ENCODE results near the gene CYFIP1. TPM values are rescaled to one million over a fixed set of nuclear protein-coding genes. Genes with fewer than 3 reads are reported as not detected.

Gene CYFIP1
- total and polyA plus RNA-seq, 4 experiments from 2014 or later, result 10.8 to 21.5 (median 16.5) TPM

GRCh38 chr15:22903427-22903826 is 76.7 kb downstream of the CYFIP1 start:
- no peaks in the 10 kb centered on the region for H3K36me3 ChIP-seq (ENCODE audit: insufficient read depth, low read length)
- no peak for DNase-seq
- no peak overlapping the region for H3K27ac Mint-ChIP-seq
- no peak overlapping the region for H3K4me3 Mint-ChIP-seq
- no peaks in the 10 kb centered on the region for H3K9me3 ChIP-seq (ENCODE audit: control insufficient read depth in 1 of 2, low read length in 2 of 2)
- POLR2A ChIA-PET (ENCODE audit: partially characterized antibody), result no interaction called here
- H3K4me1 Mint-ChIP-seq, result no peaks in the 10 kb centered on the region
- H3K27ac ChIP-seq (ENCODE audit: low read depth, low read length), result no peak overlapping the region
- intact Hi-C loops (cut with micrococcal nuclease), result no loop called here
- H3K4me1 ChIP-seq (ENCODE audit: insufficient read depth, low read length), result no peaks in the 10 kb centered on the region
- peaks cover 20 to 24% of the 10 kb centered on the region in 2 donors for H3K36me3 Mint-ChIP-seq
- CTCF ChIA-PET (ENCODE audit: partially characterized antibody), result no interaction called here
- no peak overlapping the region for H3K4me3 ChIP-seq (ENCODE audit: low read length in 2 of 2)
- H3K27me3 Mint-ChIP-seq, result no peaks in the 10 kb centered on the region
- no peaks in the 10 kb centered on the region for H3K27me3 ChIP-seq (ENCODE audit: insufficient read depth, low read length)
- no peaks in the 10 kb centered on the region for H3K9me3 Mint-ChIP-seq

GRCh38 chr15:22902981-22903380 is 77.2 kb downstream of the CYFIP1 start:
- H3K27ac ChIP-seq (ENCODE audit: low read depth, low read length), result no peak overlapping the region
- no peak overlapping the region for H3K4me3 Mint-ChIP-seq
- H3K9me3 ChIP-seq (ENCODE audit: control insufficient read depth in 1 of 2, low read length in 2 of 2), result no peaks in the 10 kb centered on the region
- H3K9me3 Mint-ChIP-seq, result no peaks in the 10 kb centered on the region
- no peaks in the 10 kb centered on the region for H3K4me1 ChIP-seq (ENCODE audit: insufficient read depth, low read length)
- ChIA-PET POLR2A (ENCODE audit: partially characterized antibody) (no interaction called here), CTCF (ENCODE audit: partially characterized antibody) (no interaction called here)
- H3K27me3 Mint-ChIP-seq, result no peaks in the 10 kb centered on the region
- no peak for DNase-seq
- H3K27me3 ChIP-seq (ENCODE audit: insufficient read depth, low read length), result no peaks in the 10 kb centered on the region
- H3K4me1 Mint-ChIP-seq, result no peaks in the 10 kb centered on the region
- H3K27ac Mint-ChIP-seq, result no peak overlapping the region
- intact Hi-C loops (cut with micrococcal nuclease), result no loop called here
- no peaks in the 10 kb centered on the region for H3K36me3 ChIP-seq (ENCODE audit: insufficient read depth, low read length)
- peaks cover 17 to 21% of the 10 kb centered on the region in 2 donors for H3K36me3 Mint-ChIP-seq
- H3K4me3 ChIP-seq (ENCODE audit: low read length in 2 of 2), result no peak overlapping the region

- ChIA-PET POLR2A (ENCODE audit: partially characterized antibody) (no interaction called here), CTCF (ENCODE audit: partially characterized antibody) (no interaction called here)
- no peak overlapping the region for H3K4me3 Mint-ChIP-seq
- Histone ChIP-seq H3K27me3 (ENCODE audit: insufficient read depth, low read length) (no peaks in the 10 kb centered on the region), H3K4me1 (ENCODE audit: insufficient read depth, low read length) (no peaks in the 10 kb centered on the region), H3K9me3 (ENCODE audit: control insufficient read depth in 1 of 2, low read length in 2 of 2) (no peaks in the 10 kb centered on the region), H3K27ac (ENCODE audit: low read depth, low read length) (no peak overlapping the region), H3K4me3 (ENCODE audit: low read length in 2 of 2) (no peak overlapping the region), H3K36me3 (ENCODE audit: insufficient read depth, low read length) (no peaks in the 10 kb centered on the region)
- no peaks in the 10 kb centered on the region for H3K9me3 Mint-ChIP-seq
- intact Hi-C loops (cut with micrococcal nuclease), result no loop called here
- H3K36me3 Mint-ChIP-seq, result peaks cover 15 to 20% of the 10 kb centered on the region in 2 donors
- no peak for DNase-seq
- no peaks in the 10 kb centered on the region for H3K4me1 Mint-ChIP-seq
- no peak overlapping the region for H3K27ac Mint-ChIP-seq
- H3K27me3 Mint-ChIP-seq, result no peaks in the 10 kb centered on the region
Observed at GRCh38 chr15:22902578-22902977, 77.6 kb downstream of the CYFIP1 start.

GRCh38 chr15:22902046-22902445 is 78.1 kb downstream of the CYFIP1 start:
- Mint-ChIP-seq H3K9me3 (no peaks in the 10 kb centered on the region), H3K4me3 (no peak overlapping the region), H3K27me3 (no peaks in the 10 kb centered on the region), H3K27ac (no peak overlapping the region), H3K4me1 (no peaks in the 10 kb centered on the region), H3K36me3 (peaks cover 15 to 24% of the 10 kb centered on the region in 2 donors)
- CTCF ChIA-PET (ENCODE audit: partially characterized antibody), result no interaction called here
- DNase-seq, result no peak
- Histone ChIP-seq H3K4me3 (ENCODE audit: low read length in 2 of 2) (no peak overlapping the region), H3K4me1 (ENCODE audit: insufficient read depth, low read length) (no peaks in the 10 kb centered on the region), H3K27ac (ENCODE audit: low read depth, low read length) (no peak overlapping the region), H3K27me3 (ENCODE audit: insufficient read depth, low read length) (no peaks in the 10 kb centered on the region), H3K36me3 (ENCODE audit: insufficient read depth, low read length) (no peaks in the 10 kb centered on the region), H3K9me3 (ENCODE audit: control insufficient read depth in 1 of 2, low read length in 2 of 2) (no peaks in the 10 kb centered on the region)
- POLR2A ChIA-PET (ENCODE audit: partially characterized antibody), result no interaction called here
- intact Hi-C loops (cut with micrococcal nuclease), result no loop called here

- Mint-ChIP-seq H3K27ac (no peak overlapping the region), H3K4me1 (no peaks in the 10 kb centered on the region), H3K27me3 (no peaks in the 10 kb centered on the region), H3K36me3 (peaks cover 17 to 36% of the 10 kb centered on the region in 2 donors), H3K4me3 (no peak overlapping the region), H3K9me3 (no peaks in the 10 kb centered on the region)
- intact Hi-C loops (cut with micrococcal nuclease), result no loop called here
- Histone ChIP-seq H3K27me3 (ENCODE audit: insufficient read depth, low read length) (no peaks in the 10 kb centered on the region), H3K36me3 (ENCODE audit: insufficient read depth, low read length) (no peaks in the 10 kb centered on the region), H3K4me1 (ENCODE audit: insufficient read depth, low read length) (no peaks in the 10 kb centered on the region), H3K4me3 (ENCODE audit: low read length in 2 of 2) (no peak overlapping the region), H3K9me3 (ENCODE audit: control insufficient read depth in 1 of 2, low read length in 2 of 2) (no peaks in the 10 kb centered on the region), H3K27ac (ENCODE audit: low read depth, low read length) (no peak overlapping the region)
- POLR2A ChIA-PET (ENCODE audit: partially characterized antibody), result no interaction called here
- CTCF ChIA-PET (ENCODE audit: partially characterized antibody), result no interaction called here
- DNase-seq, result no peak
Observed at GRCh38 chr15:22895465-22896190, 84.5 kb downstream of the CYFIP1 start.

- no peaks in the 10 kb centered on the region for H3K4me1 Mint-ChIP-seq
- H3K4me3 Mint-ChIP-seq, result no peak overlapping the region
- ChIA-PET POLR2A (ENCODE audit: partially characterized antibody) (no interaction called here), CTCF (ENCODE audit: partially characterized antibody) (no interaction called here)
- no peak for DNase-seq
- no peaks in the 10 kb centered on the region for H3K4me1 ChIP-seq (ENCODE audit: insufficient read depth, low read length)
- intact Hi-C loops (cut with micrococcal nuclease), result no loop called here
- no peak overlapping the region for H3K27ac ChIP-seq (ENCODE audit: low read depth, low read length)
- no peak overlapping the region for H3K27ac Mint-ChIP-seq
- no peaks in the 10 kb centered on the region for H3K9me3 ChIP-seq (ENCODE audit: control insufficient read depth in 1 of 2, low read length in 2 of 2)
- no peak overlapping the region for H3K4me3 ChIP-seq (ENCODE audit: low read length in 2 of 2)
- no peaks in the 10 kb centered on the region for H3K36me3 ChIP-seq (ENCODE audit: insufficient read depth, low read length)
- no peaks in the 10 kb centered on the region for H3K9me3 Mint-ChIP-seq
- no peaks in the 10 kb centered on the region for H3K27me3 Mint-ChIP-seq
- H3K27me3 ChIP-seq (ENCODE audit: insufficient read depth, low read length), result no peaks in the 10 kb centered on the region
- H3K36me3 Mint-ChIP-seq, result peaks cover 17 to 27% of the 10 kb centered on the region in 2 donors
Observed at GRCh38 chr15:22893881-22894280, 86.3 kb downstream of the CYFIP1 start.

- Mint-ChIP-seq H3K4me3 (no peak overlapping the region), H3K36me3 (peaks cover 17 to 27% of the 10 kb centered on the region in 2 donors), H3K4me1 (no peaks in the 10 kb centered on the region), H3K27ac (peak overlapping the region in 1 of 7 donors; percentile 27), H3K9me3 (no peaks in the 10 kb centered on the region), H3K27me3 (no peaks in the 10 kb centered on the region)
- intact Hi-C loops (cut with micrococcal nuclease), result no loop called here
- H3K4me1 ChIP-seq (ENCODE audit: insufficient read depth, low read length), result no peaks in the 10 kb centered on the region
- no peaks in the 10 kb centered on the region for H3K27me3 ChIP-seq (ENCODE audit: insufficient read depth, low read length)
- ChIA-PET CTCF (ENCODE audit: partially characterized antibody) (no interaction called here), POLR2A (ENCODE audit: partially characterized antibody) (no interaction called here)
- DNase-seq, result no peak
- no peak overlapping the region for H3K4me3 ChIP-seq (ENCODE audit: low read length in 2 of 2)
- no peak overlapping the region for H3K27ac ChIP-seq (ENCODE audit: low read depth, low read length)
- no peaks in the 10 kb centered on the region for H3K36me3 ChIP-seq (ENCODE audit: insufficient read depth, low read length)
- no peaks in the 10 kb centered on the region for H3K9me3 ChIP-seq (ENCODE audit: control insufficient read depth in 1 of 2, low read length in 2 of 2)
Observed at GRCh38 chr15:22893081-22893480, 87.1 kb downstream of the CYFIP1 start.

- Histone ChIP-seq H3K27me3 (ENCODE audit: insufficient read depth, low read length) (no peaks in the 10 kb centered on the region), H3K27ac (ENCODE audit: low read depth, low read length) (no peak overlapping the region), H3K4me3 (ENCODE audit: low read length in 2 of 2) (no peak overlapping the region), H3K4me1 (ENCODE audit: insufficient read depth, low read length) (no peaks in the 10 kb centered on the region), H3K9me3 (ENCODE audit: control insufficient read depth in 1 of 2, low read length in 2 of 2) (no peaks in the 10 kb centered on the region), H3K36me3 (ENCODE audit: insufficient read depth, low read length) (no peaks in the 10 kb centered on the region)
- Mint-ChIP-seq H3K27ac (peak overlapping the region in 1 of 7 donors; percentile 44), H3K9me3 (no peaks in the 10 kb centered on the region), H3K4me1 (no peaks in the 10 kb centered on the region), H3K4me3 (no peak overlapping the region), H3K36me3 (peaks cover 16 to 22% of the 10 kb centered on the region in 2 donors), H3K27me3 (no peaks in the 10 kb centered on the region)
- intact Hi-C loops (cut with micrococcal nuclease), result no loop called here
- POLR2A ChIA-PET (ENCODE audit: partially characterized antibody), result no interaction called here
- CTCF ChIA-PET (ENCODE audit: partially characterized antibody), result no interaction called here
- DNase-seq, result no peak
Observed at GRCh38 chr15:22892333-22892732, 87.8 kb downstream of the CYFIP1 start.

All from CD4-positive, alpha-beta memory T cell (primary cell).